Measurements from ENCODE around the gene TFEC. TPM values are rescaled to one million over a fixed set of nuclear protein-coding genes. Genes with fewer than 3 reads are reported as not detected.

The TFEC gene
- total RNA-seq, 1 experiment from 2014 or later: not detected

DNA sequence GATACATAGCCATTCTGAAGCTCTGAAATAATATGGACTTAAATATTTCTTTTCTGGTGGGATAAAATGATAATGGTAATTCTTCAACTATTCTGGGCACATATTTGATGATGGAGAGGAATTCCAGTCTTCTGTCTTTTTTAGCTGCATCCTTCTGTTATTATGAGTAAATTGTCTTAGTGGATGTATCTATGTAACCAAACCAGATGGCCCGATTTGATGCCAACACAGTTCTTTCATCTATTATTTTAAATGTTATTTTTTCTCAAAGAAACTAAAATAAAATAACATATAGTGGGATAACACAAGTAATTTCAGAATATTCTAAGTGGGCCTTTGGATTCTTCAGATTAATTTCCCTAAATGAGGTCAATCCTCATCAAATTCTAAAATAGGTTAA is 110.2 kb downstream of the TFEC start:
- no CpG with 5 or more reads among the region's 1 CpG for WGBS (ENCODE audit: extremely low coverage, insufficient read length, low lambda C conversion rate)
- H4K91ac ChIP-seq (ENCODE audit: insufficient read length, low read depth, low read length): no peak overlapping the region
- no peak for DNase-seq
- H3K23me2 ChIP-seq (ENCODE audit: insufficient read length, low read depth, low read length, poor library complexity, severe bottlenecking): no peaks in the 10 kb centered on the region
- no peaks in the 10 kb centered on the region for H3K79me1 ChIP-seq (ENCODE audit: insufficient read depth, low read depth, low read length, poor library complexity, severe bottlenecking)
- H3K14ac ChIP-seq (ENCODE audit: insufficient read depth, low read length): no peak overlapping the region
- H2BK15ac ChIP-seq (ENCODE audit: low read depth, low read length): no peak overlapping the region
- H3K9me3 ChIP-seq (ENCODE audit: control insufficient read depth, low read depth, low read length): no peaks in the 10 kb centered on the region
- Mint-ChIP-seq H3K9me3 (no peaks in the 10 kb centered on the region), H3K27me3 (ENCODE audit: low read depth) (no peaks in the 10 kb centered on the region), H3K36me3 (ENCODE audit: insufficient read depth in 1 of 3, low read depth in 3 of 3) (no peaks in the 10 kb centered on the region), H3K4me1 (no peaks in the 10 kb centered on the region), H3K4me3 (no peak overlapping the region), H3K27ac (no peak overlapping the region)
- H3K56ac ChIP-seq (ENCODE audit: insufficient read length, low read depth, low read length): no peak overlapping the region
- H3K4ac ChIP-seq (ENCODE audit: low read depth, low read length): no peak overlapping the region
- no peak overlapping the region for H3K4me2 ChIP-seq (ENCODE audit: insufficient read depth, insufficient read length, low read length)
- H3K4me1 ChIP-seq (ENCODE audit: insufficient read depth, low read length): no peaks in the 10 kb centered on the region
- no peak overlapping the region for H2AFZ ChIP-seq (ENCODE audit: low read length)
- no peak overlapping the region for H3T11ph ChIP-seq (ENCODE audit: low read length)
- H3K79me2 ChIP-seq (ENCODE audit: insufficient read depth, low read length): no peaks in the 10 kb centered on the region
- H3K23ac ChIP-seq (ENCODE audit: insufficient read length, low read depth, low read length): no peak overlapping the region
- H2BK20ac ChIP-seq (ENCODE audit: low read depth, low read length, poor library complexity, severe bottlenecking): no peak overlapping the region
- H4K8ac ChIP-seq (replicated peaks; ENCODE audit: insufficient read length, low read depth, low read length): no peak overlapping the region
- H2AK5ac ChIP-seq (ENCODE audit: insufficient read length, low read length): no peak overlapping the region
- H2BK12ac ChIP-seq (ENCODE audit: insufficient read length, low read depth, low read length): no peak overlapping the region
- H2BK5ac ChIP-seq (ENCODE audit: insufficient read length, low read length): no peak overlapping the region
- no peak overlapping the region for H4K5ac ChIP-seq (ENCODE audit: insufficient read length, low read depth, low read length)
- H2BK120ac ChIP-seq (ENCODE audit: low read depth, low read length, poor library complexity, severe bottlenecking): no peak overlapping the region
- no peaks in the 10 kb centered on the region for H4K20me1 ChIP-seq (ENCODE audit: control insufficient read depth, insufficient read depth, insufficient read length)
- TF ChIP-seq, protein P1, sequence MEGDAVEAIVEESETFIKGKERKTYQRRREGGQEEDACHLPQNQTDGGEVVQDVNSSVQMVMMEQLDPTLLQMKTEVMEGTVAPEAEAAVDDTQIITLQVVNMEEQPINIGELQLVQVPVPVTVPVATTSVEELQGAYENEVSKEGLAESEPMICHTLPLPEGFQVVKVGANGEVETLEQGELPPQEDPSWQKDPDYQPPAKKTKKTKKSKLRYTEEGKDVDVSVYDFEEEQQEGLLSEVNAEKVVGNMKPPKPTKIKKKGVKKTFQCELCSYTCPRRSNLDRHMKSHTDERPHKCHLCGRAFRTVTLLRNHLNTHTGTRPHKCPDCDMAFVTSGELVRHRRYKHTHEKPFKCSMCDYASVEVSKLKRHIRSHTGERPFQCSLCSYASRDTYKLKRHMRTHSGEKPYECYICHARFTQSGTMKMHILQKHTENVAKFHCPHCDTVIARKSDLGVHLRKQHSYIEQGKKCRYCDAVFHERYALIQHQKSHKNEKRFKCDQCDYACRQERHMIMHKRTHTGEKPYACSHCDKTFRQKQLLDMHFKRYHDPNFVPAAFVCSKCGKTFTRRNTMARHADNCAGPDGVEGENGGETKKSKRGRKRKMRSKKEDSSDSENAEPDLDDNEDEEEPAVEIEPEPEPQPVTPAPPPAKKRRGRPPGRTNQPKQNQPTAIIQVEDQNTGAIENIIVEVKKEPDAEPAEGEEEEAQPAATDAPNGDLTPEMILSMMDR (conservative IDR thresholded peaks at IDR 0.05): no peak
- no peaks in the 10 kb centered on the region for H3K27me3 ChIP-seq (ENCODE audit: insufficient read depth, low read length)
- no peak overlapping the region for H3K18ac ChIP-seq (ENCODE audit: insufficient read length, low read depth, low read length)
- no peak overlapping the region for H3K27ac ChIP-seq (ENCODE audit: insufficient read length, low read depth, low read length)
- no peak overlapping the region for H3K9ac ChIP-seq (ENCODE audit: extremely low read depth, insufficient read length, low read length)

Measured in H9 (cell line).